Rectal smooth muscle tissue (tissue), 1 donor: ENCODE measurements around the gene TUBGCP3.

Source experiments
- H3K27ac ChIP-seq: one replicate; pipeline ENCODE4 v1.7.0; 2013; ENCODE audit warnings: low read depth, low read length, inconsistent platforms
- H3K27me3 ChIP-seq: one replicate; pipeline ENCODE4 v1.7.0; 2013; ENCODE audit warnings: low read length; ENCODE audit not compliant: control insufficient read depth, insufficient read depth
- H3K36me3 ChIP-seq: one replicate; pipeline ENCODE4 v1.7.0; 2013; ENCODE audit warnings: low read length; ENCODE audit not compliant: control insufficient read depth, insufficient read depth
- H3K4me1 ChIP-seq: one replicate; pipeline ENCODE4 v1.7.0; 2013; ENCODE audit warnings: low read length; ENCODE audit not compliant: control insufficient read depth, insufficient read depth
- H3K4me3 ChIP-seq: one replicate; pipeline ENCODE4 v1.7.0; 2013; ENCODE audit warnings: low read length
- H3K9ac ChIP-seq: one replicate; pipeline ENCODE4 v1.7.0; 2013; ENCODE audit warnings: low read length

TUBGCP3 gene

DNA sequence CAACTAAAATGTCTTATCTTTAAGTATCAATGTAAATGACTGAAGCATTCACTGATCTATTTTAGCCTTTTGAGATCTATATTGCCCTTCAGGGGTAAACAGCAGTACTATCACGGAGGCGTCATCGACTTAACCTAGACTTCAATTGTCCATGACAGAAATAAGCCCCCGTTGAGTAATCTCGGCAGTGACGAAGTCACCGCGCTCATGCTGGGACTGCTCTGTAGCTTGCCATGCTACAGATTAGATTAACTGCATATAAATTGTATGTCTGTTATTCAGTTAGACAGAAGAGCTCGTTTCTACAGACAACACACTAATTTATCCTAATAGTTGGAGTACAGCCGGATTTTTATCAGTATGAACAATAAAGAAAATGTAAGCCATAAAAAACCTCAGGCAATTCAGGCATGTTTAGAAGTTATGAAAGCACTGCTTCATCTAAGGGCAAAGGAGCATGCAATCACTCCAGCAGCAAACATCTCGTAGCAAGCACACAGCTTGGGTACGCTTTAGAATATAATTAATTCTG is 56.6 kb downstream of the TUBGCP3 start:
- Histone ChIP-seq H3K4me1 (no peaks in the 10 kb centered on the region), H3K27ac (no peak overlapping the region), H3K27me3 (no peaks in the 10 kb centered on the region), H3K4me3 (no peak overlapping the region), H3K9ac (no peak overlapping the region), H3K36me3 (peaks cover 4% of the 10 kb centered on the region)

DNA sequence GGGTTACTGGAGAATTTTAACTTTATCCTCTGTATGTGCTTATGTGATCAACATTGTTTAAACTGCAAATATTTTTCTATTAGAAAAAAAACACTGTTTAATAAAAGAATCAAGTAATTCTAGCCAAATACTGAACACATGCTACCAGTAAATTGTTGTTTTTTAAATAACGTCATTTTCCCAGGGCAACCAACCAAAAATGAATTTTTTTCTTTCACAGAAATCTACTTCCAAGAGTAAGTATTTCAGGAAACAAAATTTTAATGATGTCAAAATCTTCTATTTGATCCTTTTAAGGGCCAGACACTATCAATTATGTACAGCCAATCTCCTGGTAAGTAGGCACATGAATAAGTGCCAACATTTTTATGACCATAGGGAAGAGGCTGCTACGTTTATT is 57.1 kb downstream of the TUBGCP3 start:
- H3K4me1 ChIP-seq: no peaks in the 10 kb centered on the region
- no peaks in the 10 kb centered on the region for H3K27me3 ChIP-seq
- no peak overlapping the region for H3K4me3 ChIP-seq
- H3K36me3 ChIP-seq: peaks cover 6% of the 10 kb centered on the region
- no peak overlapping the region for H3K27ac ChIP-seq
- no peak overlapping the region for H3K9ac ChIP-seq

DNA sequence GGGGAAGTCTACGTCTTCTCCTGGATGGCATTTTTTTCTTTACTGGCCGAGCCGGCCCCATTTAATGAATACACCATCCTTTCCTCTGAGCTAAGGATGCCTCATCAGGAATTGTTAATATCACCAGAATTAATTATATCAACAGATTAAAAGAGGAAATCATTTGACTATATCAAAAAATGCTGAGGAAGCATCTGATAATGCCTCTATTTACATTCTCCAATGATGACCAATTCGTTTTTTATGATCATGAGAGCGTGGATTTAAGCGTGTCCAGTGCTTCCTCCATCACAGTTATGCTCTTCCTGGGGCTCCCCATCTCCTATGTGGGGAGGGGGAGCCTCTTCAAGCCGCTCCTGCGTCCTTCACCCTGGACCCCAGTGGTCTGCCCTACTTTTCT is 58.7 kb downstream of the TUBGCP3 start:
- H3K4me3 ChIP-seq: no peak overlapping the region
- no peaks in the 10 kb centered on the region for H3K27me3 ChIP-seq
- H3K9ac ChIP-seq: no peak overlapping the region
- no peak overlapping the region for H3K27ac ChIP-seq
- H3K4me1 ChIP-seq: no peaks in the 10 kb centered on the region
- H3K36me3 ChIP-seq: peaks cover 6% of the 10 kb centered on the region

DNA sequence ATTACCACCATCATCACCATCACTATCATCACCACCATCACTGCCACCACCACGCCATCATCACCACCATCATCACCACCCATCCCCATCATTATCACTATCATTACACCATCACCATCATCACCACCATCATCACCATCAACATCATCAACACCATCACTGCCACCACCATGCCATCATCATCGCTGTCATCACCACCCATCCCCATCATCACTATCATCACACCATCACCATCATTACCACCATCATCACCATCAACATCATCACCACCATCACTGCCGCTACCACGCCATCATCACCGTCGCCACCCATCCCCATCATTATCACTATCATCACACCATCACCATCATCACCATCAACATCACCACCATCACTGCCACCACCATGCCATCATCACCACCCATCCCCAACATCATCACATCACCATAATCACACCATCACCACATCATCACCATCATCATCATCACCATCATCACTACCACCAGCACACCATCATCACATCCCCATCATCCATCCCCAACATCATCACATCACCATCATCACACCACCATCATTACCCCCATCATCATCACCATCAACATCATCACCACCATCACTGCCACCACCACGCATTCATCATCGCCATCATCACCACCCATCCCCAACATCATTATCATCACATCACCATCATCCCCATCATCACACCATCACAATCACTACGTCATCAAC is 61.7 kb downstream of the TUBGCP3 start:
- no peaks in the 10 kb centered on the region for H3K27me3 ChIP-seq
- H3K9ac ChIP-seq: no peak overlapping the region
- H3K36me3 ChIP-seq: peaks cover 6% of the 10 kb centered on the region
- no peak overlapping the region for H3K27ac ChIP-seq
- H3K4me3 ChIP-seq: no peak overlapping the region
- H3K4me1 ChIP-seq: no peaks in the 10 kb centered on the region

DNA sequence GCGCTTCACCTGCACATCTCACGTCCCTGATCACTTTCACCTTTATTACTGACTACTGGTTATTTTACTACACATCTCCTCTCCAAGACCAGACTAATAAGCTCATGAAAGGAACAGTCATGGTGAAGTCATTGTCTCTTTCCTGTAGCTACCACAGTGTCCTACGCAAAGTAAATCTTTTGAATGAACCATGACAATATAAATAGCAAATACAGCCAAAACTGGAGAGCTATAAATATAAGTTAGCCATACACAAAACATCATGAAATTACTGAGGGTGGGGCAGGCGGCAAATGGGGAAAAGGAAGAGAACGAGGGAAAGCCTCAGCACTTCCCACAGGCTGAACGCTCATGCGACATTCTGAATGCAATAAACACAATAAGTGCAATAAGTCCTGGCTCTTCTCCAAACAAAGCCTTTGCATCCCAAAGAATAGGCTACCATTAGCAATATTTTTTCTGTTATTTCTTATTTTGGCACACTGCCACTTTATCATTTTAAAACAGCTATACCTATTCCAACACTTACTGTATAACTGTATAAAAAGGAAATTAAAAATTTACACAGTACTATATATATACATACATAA is 62.5 kb downstream of the TUBGCP3 start:
- Histone ChIP-seq H3K27ac (no peak overlapping the region), H3K4me1 (no peaks in the 10 kb centered on the region), H3K27me3 (no peaks in the 10 kb centered on the region), H3K36me3 (peaks cover 9% of the 10 kb centered on the region), H3K9ac (no peak overlapping the region), H3K4me3 (no peak overlapping the region)

GRCh38 chr13:112522578-112522977 is 65.4 kb downstream of the TUBGCP3 start:
- H3K4me3 ChIP-seq: no peak overlapping the region
- no peaks in the 10 kb centered on the region for H3K27me3 ChIP-seq
- H3K4me1 ChIP-seq: no peaks in the 10 kb centered on the region
- peaks cover 16% of the 10 kb centered on the region for H3K36me3 ChIP-seq
- no peak overlapping the region for H3K27ac ChIP-seq
- H3K9ac ChIP-seq: no peak overlapping the region

DNA sequence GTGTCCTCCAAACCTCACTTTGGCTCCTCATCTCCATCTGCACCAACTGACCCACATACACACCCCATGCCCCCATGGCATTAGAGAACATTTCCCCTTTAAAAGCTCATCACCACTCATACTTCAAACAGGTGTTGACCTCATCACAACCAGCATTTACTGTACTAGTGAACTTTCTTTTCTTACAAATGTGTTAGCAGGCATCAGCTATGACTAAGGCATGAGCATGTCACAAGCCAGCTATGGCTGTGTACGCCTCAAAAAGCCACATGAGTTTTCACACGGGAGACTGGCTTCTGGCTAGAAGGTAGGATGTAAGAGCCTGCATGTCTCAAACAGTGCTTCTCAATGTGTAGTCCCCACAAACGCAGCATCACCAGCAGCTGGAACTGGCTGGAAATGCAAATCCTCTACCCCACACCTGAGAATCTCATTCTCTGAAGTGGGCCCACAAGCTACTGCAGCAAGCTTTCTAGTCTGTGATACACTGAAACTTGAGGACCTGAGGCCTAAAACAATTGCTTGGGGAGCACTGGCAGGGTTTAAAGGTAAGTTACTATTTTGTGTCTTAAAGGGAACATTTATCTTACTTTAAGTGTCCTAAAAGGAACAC is 66.8 kb downstream of the TUBGCP3 start:
- Histone ChIP-seq H3K4me3 (no peak overlapping the region), H3K27ac (no peak overlapping the region), H3K4me1 (no peaks in the 10 kb centered on the region), H3K36me3 (peaks cover 13% of the 10 kb centered on the region), H3K27me3 (no peaks in the 10 kb centered on the region), H3K9ac (no peak overlapping the region)

GRCh38 chr13:112519517-112520060 is 68.4 kb downstream of the TUBGCP3 start:
- no peak overlapping the region for H3K9ac ChIP-seq
- H3K36me3 ChIP-seq: peaks cover 17% of the 10 kb centered on the region
- no peak overlapping the region for H3K4me3 ChIP-seq
- no peaks in the 10 kb centered on the region for H3K4me1 ChIP-seq
- no peak overlapping the region for H3K27ac ChIP-seq
- H3K27me3 ChIP-seq: no peaks in the 10 kb centered on the region

- H3K36me3 ChIP-seq: peaks cover 16% of the 10 kb centered on the region
- H3K9ac ChIP-seq: no peak overlapping the region
- no peak overlapping the region for H3K4me3 ChIP-seq
- no peaks in the 10 kb centered on the region for H3K27me3 ChIP-seq
- H3K4me1 ChIP-seq: no peaks in the 10 kb centered on the region
- no peak overlapping the region for H3K27ac ChIP-seq
Measured at GRCh38 chr13:112516218-112516617, 71.7 kb downstream of the TUBGCP3 start.

DNA sequence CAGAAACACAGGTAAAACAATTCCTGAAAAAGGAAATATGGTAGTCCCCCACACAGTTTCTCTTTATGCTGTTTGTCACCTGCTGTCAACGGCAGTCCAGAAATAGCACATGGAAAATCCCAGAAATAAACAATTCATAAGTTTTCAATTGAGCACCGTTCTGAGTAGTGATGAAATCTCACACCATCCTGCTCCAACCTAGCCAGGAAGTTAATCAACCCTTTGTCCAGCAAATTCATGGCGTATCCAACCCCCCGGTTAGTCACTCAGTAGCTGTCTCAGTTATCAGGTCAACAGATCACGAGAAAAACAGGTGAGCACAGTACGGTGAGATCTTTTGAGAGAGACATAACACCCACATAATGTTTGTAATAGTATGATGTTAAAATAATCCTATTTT is 74.2 kb downstream of the TUBGCP3 start:
- no peaks in the 10 kb centered on the region for H3K4me1 ChIP-seq
- H3K36me3 ChIP-seq: peaks cover 11% of the 10 kb centered on the region
- H3K4me3 ChIP-seq: no peak overlapping the region
- H3K27ac ChIP-seq: no peak overlapping the region
- H3K27me3 ChIP-seq: no peaks in the 10 kb centered on the region
- no peak overlapping the region for H3K9ac ChIP-seq

DNA sequence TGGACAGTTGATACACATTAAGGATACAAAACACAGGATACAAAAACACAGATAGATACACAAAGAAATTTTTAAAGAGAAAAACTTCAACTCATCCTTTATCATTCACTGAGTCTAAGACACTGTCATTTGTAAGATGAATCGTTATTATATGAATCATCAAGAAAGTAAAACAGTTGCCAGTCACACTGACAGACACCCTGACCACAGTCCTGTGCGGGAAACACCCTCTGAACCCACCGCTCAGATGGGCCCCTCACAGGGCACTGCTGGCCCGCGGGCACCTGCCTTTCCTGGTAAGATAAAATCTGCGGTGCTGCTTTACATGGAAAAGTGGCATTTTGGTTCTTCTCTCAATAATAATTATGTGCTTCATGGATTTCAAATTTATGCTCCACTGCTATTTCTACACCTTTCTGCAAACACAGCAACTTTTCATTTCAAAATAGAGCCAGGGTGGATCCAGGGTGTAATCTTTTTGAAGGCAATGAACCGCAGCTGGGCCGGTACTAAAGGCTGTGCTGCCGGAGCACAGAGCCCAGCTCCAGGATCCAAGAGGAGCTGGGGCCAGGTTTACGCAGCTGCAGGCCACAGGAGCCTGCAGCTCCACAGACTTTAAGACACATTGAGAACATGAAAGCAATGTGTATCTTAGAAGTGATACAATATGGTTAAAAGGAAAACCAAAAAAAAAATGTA is 76.8 kb downstream of the TUBGCP3 start:
- H3K27ac ChIP-seq: no peak overlapping the region
- no peaks in the 10 kb centered on the region for H3K4me1 ChIP-seq
- no peak overlapping the region for H3K9ac ChIP-seq
- H3K4me3 ChIP-seq: no peak overlapping the region
- H3K36me3 ChIP-seq: peaks cover 12% of the 10 kb centered on the region
- H3K27me3 ChIP-seq: no peaks in the 10 kb centered on the region
